PFSK-1 (cell line): Measurements from ENCODE around the gene FAM9A.

Source experiments
- POLR2AphosphoS5 ChIP-seq: IDR thresholded peaks from 2 replicates; pipeline ENCODE4 v1.6.1; 2012; ENCODE audit warnings: low read depth, mild to moderate bottlenecking, control low read depth, low read length, moderate library complexity
- SIN3A ChIP-seq: IDR thresholded peaks from 2 replicates; pipeline ENCODE4 v1.6.1; 2012; ENCODE audit warnings: mild to moderate bottlenecking, low read length, moderate library complexity, borderline replicate concordance; ENCODE audit not compliant: insufficient read depth

GRCh38 chrX:8801041-8801599 lies at the start of gene FAM9A:
- TF ChIP-seq POLR2AphosphoS5 (no peak), SIN3A (no peak)
